IPS-NIHi7 (cell line): ENCODE measurements around the gene C1QTNF3.
A peak's percentile ranks its signal among the peaks of the same experiment; 100 is the strongest.
"Not testable (repeated sequence)": the region's sequence is repeated elsewhere in the genome, so short reads cannot be mapped to it uniquely, and the experiment has no call there.

Experiments
- DNase-seq: peaks from one replicate; pipeline ENCODE4 v3.0.0; 2012; ENCODE audit warnings: mixed read lengths; ENCODE audit errors: extremely low spot score

The C1QTNF3 gene

GRCh38 chr5:34022121-34022705 lies 20.8 kb downstream of the C1QTNF3 start:
- no peak for DNase-seq

DNA sequence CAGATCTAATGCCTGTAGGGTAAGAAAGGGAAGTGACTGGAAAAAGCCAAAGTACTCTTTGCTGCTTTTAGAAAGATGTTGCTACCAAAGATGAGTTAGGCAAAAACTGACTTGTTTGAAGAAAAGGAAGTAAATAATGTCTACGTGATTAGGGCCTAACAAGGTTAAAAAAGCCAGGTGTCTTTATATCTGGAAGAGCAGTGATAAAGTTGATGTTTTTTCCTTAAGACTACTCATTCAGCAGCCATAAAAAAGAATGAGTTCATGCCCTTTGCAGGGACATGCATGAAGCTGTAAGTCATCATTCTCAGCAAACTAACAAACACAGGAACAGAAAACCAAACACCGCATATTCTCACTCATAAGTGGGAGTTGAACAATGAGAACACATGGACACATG lies 21.7 kb downstream of the C1QTNF3 start:
- DNase-seq: no peak

DNA sequence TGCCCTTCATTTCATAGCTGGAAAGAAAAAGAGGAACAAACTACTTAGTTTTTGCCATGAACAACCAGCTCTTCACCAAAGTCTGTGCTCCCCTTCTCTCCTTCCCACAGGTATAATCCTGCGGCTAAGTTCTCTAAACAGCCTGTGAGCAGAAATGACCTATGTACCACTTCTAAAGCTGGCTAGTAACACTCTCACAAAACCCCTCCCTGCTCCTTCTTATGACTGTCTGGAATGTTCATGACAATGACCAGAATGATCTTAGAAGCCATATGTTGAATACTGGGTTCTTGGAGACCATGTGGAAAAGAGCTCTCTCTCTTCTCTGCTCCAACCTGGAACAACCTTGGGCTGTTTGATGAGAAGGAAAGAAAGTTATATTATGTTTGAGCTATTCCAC lies 22.3 kb downstream of the C1QTNF3 start:
- DNase-seq: no peak

DNA sequence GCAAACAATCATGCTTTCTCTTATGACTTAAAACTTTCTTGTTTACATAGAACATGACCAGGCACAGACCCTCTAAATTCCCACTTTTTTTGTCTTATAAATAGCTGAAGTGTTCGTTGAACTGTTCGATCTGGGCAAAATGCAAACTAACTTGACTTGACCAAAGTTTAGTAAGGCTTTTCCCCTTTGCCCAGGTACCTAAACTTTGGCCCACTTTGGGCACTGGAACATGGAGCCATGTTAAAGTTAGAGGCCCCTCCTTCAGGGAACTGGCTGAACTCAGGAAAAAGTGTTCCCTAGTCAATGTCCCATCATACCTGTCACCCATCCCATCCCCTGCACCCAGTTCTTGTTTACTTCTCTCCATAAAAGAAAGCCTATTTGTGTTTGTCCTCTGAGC lies 25.8 kb downstream of the C1QTNF3 start:
- DNase-seq: no peak

GRCh38 chr5:34016750-34017149 lies 26.3 kb downstream of the C1QTNF3 start:
- no peak for DNase-seq

DNA sequence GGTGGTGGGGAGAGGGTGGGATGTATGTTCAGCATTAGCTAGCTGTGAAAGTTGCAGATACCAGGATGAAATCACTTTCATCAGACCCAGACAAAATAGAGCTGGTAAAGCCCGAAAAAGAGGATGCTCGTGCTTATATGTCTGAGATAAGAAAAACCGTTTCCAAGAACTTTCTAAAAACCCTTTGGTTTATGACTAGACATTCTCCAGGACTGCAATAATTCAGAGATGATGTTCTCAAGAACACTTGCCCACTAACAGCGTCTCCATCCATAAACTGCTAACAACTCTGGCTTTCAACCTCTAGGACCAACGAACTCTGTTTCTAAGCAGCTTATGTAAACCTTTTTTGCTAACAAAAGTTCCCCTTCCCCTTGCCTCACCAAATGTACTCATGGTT lies 26.8 kb downstream of the C1QTNF3 start:
- no peak for DNase-seq

DNA sequence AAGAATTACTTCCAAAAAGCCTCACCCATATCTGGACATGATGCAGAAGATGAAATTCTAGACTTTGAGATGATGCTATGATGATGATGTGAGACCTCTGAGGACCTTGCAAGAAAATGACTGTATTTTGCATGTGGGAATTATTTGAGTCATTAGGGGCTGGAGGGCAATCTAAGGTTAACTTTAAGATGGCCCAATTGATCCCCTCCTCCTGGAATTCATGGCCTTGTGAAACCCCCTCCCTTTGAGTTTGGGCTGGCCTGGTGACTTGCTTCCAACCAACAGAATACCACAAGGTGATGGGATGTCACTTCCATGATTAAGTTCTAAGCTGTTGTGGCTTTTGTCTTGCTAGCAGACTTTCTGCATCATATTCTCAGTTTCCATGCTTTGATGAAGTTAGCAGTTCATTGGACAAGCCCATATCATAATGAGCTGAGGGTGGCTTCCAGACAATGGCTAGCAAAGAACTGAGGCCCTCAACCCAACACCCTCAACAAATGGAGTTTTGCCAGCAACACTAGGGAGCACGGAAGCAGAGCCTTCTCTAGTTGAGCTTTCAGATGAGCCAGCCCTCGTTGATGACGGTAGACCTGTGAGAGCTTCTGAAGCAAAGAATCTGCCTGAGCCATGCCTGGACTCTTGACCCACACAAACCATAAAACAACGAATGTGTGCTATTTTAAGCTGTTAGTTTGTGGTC lies 27.7 kb downstream of the C1QTNF3 start:
- no peak for DNase-seq

- DNase-seq: no peak
Measured at GRCh38 chr5:34014626-34015025, 28.4 kb downstream of the C1QTNF3 start.

DNA sequence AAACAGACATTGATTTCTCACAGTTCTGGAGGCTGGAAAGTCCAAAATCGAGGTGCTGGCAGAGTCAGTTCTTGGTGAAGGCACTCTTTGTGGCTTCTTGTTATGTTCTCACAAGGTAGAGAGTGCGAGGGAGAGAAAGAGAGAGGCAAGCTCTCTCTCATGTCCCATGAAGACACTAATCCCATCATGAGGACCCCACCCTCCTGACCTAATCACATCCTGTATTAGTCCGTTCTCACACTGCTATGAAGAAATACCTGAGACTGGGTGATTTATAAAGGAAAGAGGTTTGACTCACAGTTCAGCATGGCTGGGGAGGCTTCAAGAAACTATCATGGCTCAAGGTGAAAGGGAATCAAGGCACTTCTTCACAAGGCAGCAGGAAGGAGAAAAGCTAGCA lies 29.5 kb downstream of the C1QTNF3 start:
- DNase-seq: no peak

DNA sequence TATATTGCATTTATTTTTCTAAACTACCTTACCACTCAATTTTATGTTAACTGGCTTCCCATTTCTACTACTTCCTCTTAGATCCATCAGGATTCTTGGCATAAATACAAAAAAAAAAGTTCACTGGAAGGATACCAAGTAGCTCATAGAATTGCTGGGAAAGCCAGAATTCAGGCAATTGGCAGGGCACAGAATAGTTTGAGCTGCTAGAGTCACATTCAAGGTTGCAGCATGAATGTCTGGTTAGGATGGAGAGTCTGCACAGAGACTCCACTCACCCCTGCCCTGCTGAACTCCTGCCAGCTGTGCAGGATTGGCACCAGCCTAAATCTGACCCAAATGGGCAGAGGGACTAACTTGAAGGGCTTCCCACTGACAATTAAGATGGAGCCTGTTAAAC lies 30.2 kb downstream of the C1QTNF3 start:
- DNase-seq: no peak

GRCh38 chr5:34011536-34011935 lies 31.5 kb downstream of the C1QTNF3 start:
- DNase-seq: no peak

GRCh38 chr5:34010146-34010545 lies 32.9 kb downstream of the C1QTNF3 start:
- not testable (repeated sequence) for DNase-seq

DNA sequence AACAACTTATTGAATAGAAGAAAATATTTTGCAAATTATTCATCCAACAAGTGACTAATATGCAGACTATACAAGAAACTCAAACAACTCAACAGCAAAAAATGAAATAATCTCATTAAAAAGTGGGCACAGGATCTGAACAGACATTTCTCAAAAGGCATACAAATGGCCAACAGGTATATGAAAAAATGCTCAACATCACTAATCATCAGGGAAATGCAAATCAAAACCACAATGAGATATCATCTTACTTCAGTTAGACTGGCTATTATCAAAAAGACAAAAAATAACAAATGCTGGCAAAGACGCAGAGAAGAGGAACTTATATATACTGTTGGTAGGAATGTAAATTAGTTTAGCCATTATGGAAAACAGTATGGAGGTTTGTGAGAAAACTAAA lies 33.4 kb downstream of the C1QTNF3 start:
- DNase-seq: no peak

DNA sequence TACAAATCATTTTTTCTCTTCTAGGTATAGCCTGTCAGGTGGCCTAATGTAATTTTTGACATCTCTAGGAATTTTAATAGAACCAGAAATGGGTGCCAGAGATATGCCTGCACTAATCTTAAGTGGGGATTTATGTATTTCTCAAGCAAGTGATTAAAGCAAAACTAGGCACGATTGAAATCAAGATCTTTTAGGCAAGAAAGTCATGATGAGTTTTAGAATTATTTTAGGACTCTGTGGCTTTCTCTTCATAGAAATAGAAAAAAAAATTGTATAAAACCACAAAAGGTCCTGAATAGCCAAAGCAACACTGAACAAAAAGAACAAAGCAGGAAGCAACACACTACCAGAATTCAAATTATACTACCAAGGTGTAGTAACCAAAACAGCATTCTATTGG lies 34.2 kb downstream of the C1QTNF3 start:
- DNase-seq: no peak

DNA sequence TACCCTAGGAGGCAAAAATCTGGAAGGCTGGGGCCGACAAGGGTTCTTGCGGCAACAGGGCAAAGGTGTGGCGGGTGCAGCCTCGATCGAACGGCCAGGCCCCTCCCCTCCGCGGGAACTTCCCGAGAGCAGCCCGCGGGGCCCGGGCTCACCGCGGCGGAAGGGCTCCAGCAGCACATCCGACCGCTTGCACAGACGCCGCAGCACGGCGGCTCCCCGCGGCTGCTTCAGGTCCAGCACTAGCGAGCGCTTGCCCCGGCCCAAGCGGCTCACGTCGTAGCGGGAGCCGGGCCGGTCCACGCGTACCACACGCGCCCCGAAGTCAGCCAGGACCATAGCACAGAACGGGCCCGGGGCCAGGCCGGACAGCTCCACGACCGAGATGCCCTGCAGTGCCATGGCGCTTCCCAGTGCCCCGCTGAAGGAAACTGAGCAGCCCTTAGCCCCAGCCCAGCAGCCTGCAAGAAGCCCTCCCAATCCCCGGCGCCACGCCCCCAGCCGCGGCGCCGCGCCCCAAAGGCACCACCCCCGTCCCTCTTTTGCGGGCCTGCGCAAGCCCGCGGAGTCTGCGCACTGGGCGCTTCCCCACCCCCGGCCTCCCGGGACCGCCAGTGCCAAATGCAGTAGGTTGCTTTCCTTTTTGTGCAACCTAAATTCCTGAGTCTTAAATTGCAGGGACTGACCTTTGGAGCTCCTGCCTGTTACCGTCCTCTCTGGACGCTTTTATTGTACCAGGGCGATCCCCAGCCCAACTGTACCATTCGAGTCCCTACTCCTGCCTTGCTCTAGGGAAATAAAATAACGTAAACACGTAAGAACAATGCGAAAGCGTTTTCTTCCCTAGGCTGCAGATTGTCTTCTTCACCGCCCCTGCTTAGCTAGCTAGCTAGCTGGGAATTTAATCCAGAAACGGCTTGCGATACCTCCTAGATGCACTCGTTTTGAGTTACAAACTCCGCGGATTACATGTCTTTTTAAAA lies 35.1 kb downstream of the C1QTNF3 start, which contains the start of gene AMACR:
Gene AMACR, minus strand, starts transcription at position 430 of the 980 bp plus-strand sequence. Its CDS starts 31 bp downstream, at position 399.
- peak; percentile 99 for DNase-seq

GRCh38 chr5:34007201-34007620 lies 35.8 kb downstream of the C1QTNF3 start:
- peak; percentile 18 for DNase-seq

DNA sequence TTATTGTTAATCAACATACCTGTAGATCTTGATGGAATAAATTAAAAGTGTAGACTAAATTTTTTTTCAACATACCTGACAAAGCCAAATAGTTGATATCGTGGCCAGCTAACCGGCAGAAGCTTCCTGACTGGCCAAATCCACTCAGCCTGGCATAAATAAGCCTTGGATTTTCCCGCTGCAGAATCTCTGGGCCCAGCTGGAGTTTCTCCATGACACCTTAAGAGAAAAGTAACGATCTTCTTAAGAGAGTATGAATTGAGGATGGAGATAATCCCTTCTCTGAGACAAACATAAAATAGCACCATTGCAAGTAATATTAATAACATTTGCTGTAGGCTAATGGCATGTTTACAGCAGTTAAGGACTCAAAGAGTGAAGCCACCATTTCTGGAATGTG lies 37.3 kb downstream of the C1QTNF3 start:
- DNase-seq: no peak

DNA sequence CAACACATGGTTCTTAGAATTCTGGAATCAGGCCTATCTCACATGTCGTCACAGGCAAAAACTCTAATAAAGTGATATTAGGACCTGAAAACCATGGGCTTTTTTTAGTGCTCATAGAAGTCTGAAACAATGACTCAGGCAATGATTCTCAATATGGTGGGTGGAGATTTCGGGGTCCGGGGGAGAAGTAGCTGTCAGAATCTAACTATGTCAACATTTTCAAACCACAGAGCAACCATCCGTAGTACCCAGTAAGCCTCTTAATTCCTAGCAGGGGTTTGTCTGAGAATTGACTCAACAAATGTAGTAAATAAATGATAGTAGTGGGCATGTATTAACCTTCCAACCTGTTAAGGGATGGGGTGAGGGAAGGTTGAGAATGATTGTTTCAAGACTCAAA lies 37.8 kb downstream of the C1QTNF3 start:
- DNase-seq: no peak

GRCh38 chr5:34003941-34004340 lies 39.1 kb downstream of the C1QTNF3 start:
- no peak for DNase-seq

DNA sequence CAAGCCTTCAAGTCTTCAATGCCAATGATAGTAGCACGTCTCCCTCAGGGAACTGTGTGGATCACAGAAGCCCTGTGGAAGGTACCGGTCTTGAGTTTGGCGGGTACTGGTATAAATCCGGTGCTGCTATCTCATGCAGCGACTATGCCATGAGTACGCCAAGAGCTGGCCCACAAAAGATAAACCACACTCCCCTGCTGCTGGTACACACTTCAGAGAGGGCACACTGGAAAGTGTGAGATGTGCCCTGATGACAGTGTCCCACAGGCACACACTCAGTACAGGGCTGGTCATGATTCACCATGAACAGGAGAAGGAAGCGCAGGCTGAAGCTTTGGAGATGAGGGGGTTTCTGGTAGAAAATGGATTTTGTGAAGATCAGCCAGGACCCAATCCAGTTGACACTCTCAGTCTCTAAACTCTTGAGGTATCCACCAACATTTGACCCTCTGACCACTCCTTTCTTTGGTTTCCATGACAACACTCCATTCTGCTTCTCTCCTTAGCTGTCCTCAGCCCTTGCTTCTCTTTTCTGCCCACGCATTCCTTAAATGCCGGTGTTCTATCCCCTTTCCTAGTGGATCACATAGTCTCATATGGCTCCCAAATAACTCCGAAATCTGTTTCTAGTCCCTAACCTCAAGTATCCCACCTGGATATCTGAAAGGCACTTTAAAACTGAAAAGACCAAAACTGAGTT lies 40.2 kb downstream of the C1QTNF3 start:
- DNase-seq: no peak

- DNase-seq: no peak
Measured at GRCh38 chr5:34001241-34001841, 41.7 kb downstream of the C1QTNF3 start.
